Measurements from ENCODE around the gene SEPTIN5. TPM values are rescaled to one million over a fixed set of nuclear protein-coding genes. Genes with fewer than 3 reads are reported as not detected.
A peak's percentile ranks its signal among the peaks of the same experiment; 100 is the strongest.
"Not testable (repeated sequence)": the region's sequence is repeated elsewhere in the genome, so short reads cannot be mapped to it uniquely, and the experiment has no call there.

SEPTIN5 gene
- total RNA-seq, 2 donors from 2014 or later = 2.8 to 54.7 TPM

DNA sequence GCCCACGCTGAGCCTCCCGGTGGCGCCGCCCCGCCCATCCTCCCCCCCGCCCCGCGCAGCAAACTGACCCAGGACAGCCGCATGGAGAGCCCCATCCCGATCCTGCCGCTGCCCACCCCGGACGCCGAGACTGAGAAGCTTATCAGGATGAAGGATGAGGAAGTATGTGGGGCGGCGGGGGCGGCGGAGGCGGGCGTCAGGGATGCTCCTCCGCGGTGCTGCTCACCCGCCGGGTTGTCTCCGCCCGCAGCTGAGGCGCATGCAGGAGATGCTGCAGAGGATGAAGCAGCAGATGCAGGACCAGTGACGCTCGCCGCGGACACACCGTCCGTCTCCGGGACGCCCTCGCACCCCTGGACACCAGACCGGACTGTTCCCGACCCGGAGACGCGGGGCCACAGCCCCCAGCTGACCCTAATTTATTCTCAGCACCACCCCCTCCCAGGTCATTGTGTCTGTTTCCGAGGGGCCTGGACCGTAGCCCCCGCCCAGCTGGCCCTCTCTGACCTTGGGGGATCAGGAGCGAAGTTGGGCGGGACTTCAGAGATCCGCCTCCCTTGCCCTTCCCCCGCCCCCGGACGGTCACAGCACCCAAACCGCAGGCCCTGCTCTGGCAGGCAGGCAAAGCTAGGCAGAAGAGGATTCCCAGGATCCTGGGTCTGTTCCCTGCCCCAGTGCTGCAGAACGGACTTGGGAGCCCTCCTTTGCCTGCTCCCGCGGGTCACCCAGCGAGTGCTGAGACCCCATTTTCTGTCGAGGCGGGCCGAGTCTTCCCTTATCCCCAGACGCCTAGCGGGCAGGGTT, 8.1 kb downstream of the SEPTIN5 start:
- ATAC-seq (no peak), DNase-seq (no peak)
- Mint-ChIP-seq H3K27me3 (peaks cover 47% of the 10 kb centered on the region), H3K4me3 (no peak overlapping the region), H3K4me1 (peaks cover 7% of the 10 kb centered on the region), H3K27ac (no peak overlapping the region), H3K36me3 (ENCODE audit: low read depth) (peaks cover 8% of the 10 kb centered on the region)
- H3K9me3 ChIP-seq (ENCODE audit: control insufficient read depth, low read length, poor library complexity, severe bottlenecking) = no peaks in the 10 kb centered on the region

DNA sequence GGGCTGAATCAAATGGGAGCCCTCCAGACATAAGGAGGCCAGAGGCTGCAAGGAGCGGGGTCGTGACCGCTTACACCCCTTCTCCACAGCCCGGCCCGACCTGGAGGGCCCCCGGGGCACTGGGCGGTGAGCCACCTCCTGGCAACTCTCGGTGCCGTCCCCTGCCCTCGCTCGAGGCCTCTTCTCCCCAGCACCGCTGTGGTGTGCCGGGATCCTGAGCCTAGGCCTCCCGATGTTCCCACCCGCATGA, 8.6 kb downstream of the SEPTIN5 start:
- no peak overlapping the region for H3K27ac Mint-ChIP-seq
- H3K4me1 Mint-ChIP-seq = peaks cover 4% of the 10 kb centered on the region
- ATAC-seq (no peak), DNase-seq (no peak)
- peaks cover 51% of the 10 kb centered on the region for H3K27me3 Mint-ChIP-seq
- H3K36me3 Mint-ChIP-seq (ENCODE audit: low read depth) = peaks cover 8% of the 10 kb centered on the region
- peak overlapping the region; percentile 79 for H3K4me3 Mint-ChIP-seq
- H3K9me3 ChIP-seq (ENCODE audit: control insufficient read depth, low read length, poor library complexity, severe bottlenecking) = no peaks in the 10 kb centered on the region

DNA sequence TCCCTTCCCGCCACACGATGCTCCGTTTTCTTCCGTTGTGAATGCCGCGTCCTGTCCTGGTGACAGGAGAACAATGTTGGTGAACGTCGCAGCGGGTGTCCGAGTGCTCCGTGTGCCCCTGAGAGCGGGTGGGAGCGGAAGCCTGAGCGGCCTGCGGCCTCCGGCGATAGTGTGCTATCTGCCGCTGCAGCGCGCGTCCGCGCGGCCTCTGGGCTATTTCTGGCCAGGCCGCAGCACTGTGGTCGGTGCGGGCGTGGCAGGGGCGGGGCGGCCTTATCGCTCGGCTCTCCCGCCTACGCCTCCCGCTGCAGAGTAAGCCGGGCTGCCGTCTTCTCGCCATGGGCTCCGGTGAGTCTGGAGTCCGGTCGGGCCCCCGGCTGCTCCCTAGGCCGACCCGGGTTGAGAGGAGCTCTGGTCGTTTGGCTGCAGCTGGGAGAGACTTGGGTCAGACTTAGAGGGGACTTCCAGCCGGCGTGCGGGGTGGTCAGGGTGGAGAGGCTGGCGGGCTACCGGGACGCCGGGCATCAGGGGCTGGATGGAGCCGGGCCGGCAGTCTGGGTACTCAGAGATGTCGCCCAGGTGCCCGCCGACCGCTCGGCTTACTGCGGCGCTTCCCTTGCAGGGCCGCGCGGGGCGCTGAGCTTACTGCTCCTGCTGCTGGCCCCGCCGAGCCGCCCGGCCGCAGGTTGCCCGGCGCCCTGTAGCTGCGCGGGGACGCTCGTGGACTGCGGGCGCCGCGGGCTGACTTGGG, 9.1 kb downstream of the SEPTIN5 start, which contains the start of gene GP1BB:
TSS of gene GP1BB (plus strand) at position 308 of the 751 bp plus-strand sequence. CDS start at position 339, 31 bp downstream.
- Mint-ChIP-seq H3K27ac (no peak within 1 kb of the TSS), H3K27me3 (peaks cover 52% of the 10 kb centered on the region), H3K4me3 (peak within 1 kb of the TSS; percentile 79), H3K36me3 (ENCODE audit: low read depth) (peaks cover 8% of the 10 kb centered on the region), H3K4me1 (peaks cover 4% of the 10 kb centered on the region)
- ATAC-seq (peak; percentile 62), DNase-seq (no peak)
- H3K9me3 ChIP-seq (ENCODE audit: control insufficient read depth, low read length, poor library complexity, severe bottlenecking) = no peaks in the 10 kb centered on the region

DNA sequence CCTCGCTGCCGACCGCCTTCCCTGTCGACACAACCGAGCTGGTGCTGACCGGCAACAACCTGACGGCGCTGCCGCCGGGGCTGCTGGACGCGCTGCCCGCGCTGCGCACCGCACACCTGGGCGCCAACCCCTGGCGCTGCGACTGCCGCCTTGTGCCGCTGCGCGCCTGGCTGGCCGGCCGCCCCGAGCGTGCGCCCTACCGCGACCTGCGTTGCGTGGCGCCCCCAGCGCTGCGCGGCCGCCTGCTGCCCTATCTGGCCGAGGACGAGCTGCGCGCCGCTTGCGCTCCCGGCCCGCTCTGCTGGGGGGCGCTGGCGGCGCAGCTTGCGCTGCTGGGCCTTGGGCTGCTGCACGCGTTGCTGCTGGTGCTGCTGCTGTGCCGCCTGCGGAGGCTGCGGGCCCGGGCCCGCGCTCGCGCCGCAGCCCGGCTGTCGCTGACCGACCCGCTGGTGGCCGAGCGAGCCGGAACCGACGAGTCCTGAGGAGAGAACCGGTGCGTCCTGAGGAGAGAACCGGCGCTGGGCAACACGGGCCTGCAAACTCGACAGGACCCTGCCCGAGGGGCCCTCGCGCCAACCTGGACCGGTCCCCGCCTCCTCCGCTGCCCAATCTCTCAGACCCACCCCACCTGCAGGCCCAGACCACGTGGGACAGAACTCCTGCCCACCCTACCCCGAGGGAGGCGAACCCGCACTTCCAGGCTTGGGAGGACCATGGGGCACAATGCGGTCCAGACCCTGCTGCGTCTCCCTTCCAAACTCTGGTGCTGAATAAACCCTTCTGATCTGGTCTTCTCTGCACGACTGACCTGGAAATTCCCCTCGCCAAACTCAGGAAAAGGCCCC, 9.9 kb downstream of the SEPTIN5 start:
- H3K9me3 ChIP-seq (ENCODE audit: control insufficient read depth, low read length, poor library complexity, severe bottlenecking) = no peaks in the 10 kb centered on the region
- peak overlapping the region; percentile 73 for H3K4me3 Mint-ChIP-seq
- H3K27ac Mint-ChIP-seq = no peak overlapping the region
- ATAC-seq (peak; percentile 74), DNase-seq (no peak)
- peaks cover 4% of the 10 kb centered on the region for H3K4me1 Mint-ChIP-seq
- H3K27me3 Mint-ChIP-seq = peaks cover 51% of the 10 kb centered on the region
- peaks cover 8% of the 10 kb centered on the region for H3K36me3 Mint-ChIP-seq (ENCODE audit: low read depth)

DNA sequence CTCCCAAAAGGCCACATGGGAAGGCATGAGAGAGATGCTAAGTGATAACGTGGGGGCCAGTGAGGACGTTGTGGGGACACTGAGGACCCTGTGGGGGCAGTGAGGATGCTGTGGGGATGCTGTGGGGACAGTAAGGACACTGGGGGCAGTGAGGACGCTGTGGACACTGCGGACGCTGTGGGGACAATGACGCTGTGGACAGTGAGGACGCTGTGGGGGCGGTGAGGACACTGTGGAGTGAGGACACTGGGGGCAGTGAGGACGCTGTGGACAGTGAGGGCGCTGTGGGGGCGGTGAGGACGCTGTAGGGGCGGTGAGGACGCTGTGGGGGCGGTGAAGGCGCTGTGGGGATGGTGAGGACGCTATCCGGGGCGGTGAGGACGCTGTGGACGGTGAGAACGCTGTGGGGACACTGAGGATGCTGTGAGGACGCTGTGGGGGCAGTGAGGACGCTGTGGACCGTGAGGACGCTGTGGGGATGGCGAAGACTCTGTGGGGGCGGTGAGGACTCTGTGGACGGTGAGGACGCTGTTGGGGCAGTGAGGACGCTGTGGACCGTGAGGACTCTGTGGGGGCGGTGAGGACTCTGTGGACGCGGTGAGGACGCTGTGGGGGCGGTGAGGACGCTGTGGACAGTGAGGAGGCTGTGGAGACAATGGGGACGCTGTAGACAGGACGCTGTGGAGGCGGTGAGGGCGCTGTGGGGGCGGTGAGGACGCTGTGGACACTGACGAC, 10.8 kb downstream of the SEPTIN5 start:
- Mint-ChIP-seq H3K4me3 (peak overlapping the region; percentile 73), H3K36me3 (ENCODE audit: low read depth) (peaks cover 8% of the 10 kb centered on the region), H3K27me3 (peaks cover 42% of the 10 kb centered on the region), H3K27ac (no peak overlapping the region), H3K4me1 (peaks cover 2% of the 10 kb centered on the region)
- no peak for DNase-seq
- H3K9me3 ChIP-seq (ENCODE audit: control insufficient read depth, low read length, poor library complexity, severe bottlenecking) = no peaks in the 10 kb centered on the region
- no peak for ATAC-seq

DNA sequence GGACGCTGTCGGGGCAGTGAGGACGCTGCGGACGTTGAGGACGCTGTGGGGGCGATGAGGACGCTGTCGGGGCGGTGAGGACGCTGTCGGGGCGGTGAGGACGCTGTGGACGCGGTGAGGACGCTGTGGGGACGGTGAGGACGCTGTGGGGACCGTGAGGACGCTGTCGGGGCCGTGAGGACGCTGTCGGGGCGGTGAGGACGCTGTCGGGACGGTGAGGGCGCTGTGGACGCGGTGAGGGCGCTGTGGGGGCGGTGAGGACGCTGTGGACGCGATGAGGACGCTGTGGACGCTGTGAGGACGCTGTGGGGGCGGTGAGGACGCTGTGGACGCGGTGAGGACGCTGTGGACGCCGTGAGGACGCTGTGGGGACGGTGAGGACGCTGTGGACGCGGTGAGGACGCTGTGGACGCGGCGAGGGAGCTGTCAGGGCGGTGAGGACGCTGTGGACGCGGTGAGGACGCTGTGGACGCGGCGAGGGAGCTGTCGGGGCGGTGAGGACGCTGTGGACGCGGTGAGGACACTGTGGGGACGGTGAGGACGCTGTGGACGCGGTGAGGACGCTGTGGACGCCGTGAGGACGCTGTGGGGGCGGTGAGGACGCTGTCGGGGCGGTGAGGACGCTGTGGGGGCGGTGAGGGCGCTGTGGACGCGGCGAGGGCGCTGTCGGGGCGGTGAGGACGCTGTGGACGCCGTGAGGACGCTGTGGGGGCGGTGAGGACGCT, 11.9 kb downstream of the SEPTIN5 start:
- peak overlapping the region; percentile 59 for H3K4me3 Mint-ChIP-seq
- peaks cover 31% of the 10 kb centered on the region for H3K27me3 Mint-ChIP-seq
- H3K36me3 Mint-ChIP-seq (ENCODE audit: low read depth); H3K4me1 Mint-ChIP-seq; H3K9me3 ChIP-seq (ENCODE audit: control insufficient read depth, low read length, poor library complexity, severe bottlenecking); DNase-seq; ATAC-seq: not testable (repeated sequence)
- H3K27ac Mint-ChIP-seq = peak overlapping the region; percentile 21

DNA sequence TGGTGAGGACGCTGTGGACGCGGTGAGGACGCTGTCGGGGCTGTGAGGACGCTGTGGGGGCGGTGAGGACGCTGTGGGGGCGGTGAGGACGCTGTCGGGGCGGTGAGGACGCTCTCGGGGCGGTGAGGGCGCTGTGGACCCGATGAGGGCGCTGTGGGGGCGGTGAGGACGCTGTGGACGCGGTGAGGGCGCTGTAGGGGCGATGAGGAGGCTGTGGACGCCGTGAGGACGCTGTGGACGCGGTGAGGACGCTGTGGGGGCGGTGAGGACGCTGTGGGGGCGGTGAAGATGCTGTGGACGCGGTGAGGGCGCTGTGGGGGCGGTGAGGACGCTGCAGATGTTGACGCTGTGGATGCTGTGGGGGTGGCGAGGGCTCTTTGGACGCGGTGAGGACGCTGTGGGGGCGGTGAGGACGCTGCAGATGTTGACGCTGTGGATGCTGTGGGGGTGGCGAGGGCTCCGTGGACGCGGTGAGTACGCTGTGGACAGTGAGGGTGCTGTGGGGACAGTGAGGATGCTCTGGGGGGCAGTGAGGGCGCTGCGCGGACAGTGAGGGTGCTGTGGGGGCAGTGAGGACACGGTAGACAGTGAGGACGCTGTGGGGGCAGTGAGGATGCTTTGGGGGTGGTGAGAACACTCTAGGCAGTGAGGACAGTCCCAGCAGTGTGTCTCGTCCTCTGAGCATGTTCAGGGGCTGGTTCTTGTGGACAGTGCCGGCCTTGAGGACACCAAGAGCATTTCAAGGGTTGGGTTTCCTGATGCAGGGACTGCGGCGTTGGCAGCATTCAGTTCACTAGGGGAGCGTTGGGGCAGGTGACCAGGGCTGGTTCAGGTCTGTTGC, 13.2 kb downstream of the SEPTIN5 start:
- no peaks in the 10 kb centered on the region for H3K9me3 ChIP-seq (ENCODE audit: control insufficient read depth, low read length, poor library complexity, severe bottlenecking)
- H3K27ac Mint-ChIP-seq = no peak overlapping the region
- ATAC-seq (no peak), DNase-seq (no peak)
- H3K4me3 Mint-ChIP-seq = peak overlapping the region; percentile 75
- peaks cover 26% of the 10 kb centered on the region for H3K27me3 Mint-ChIP-seq
- H3K4me1 Mint-ChIP-seq = peaks cover 4% of the 10 kb centered on the region
- H3K36me3 Mint-ChIP-seq (ENCODE audit: low read depth) = peaks cover 4% of the 10 kb centered on the region

DNA sequence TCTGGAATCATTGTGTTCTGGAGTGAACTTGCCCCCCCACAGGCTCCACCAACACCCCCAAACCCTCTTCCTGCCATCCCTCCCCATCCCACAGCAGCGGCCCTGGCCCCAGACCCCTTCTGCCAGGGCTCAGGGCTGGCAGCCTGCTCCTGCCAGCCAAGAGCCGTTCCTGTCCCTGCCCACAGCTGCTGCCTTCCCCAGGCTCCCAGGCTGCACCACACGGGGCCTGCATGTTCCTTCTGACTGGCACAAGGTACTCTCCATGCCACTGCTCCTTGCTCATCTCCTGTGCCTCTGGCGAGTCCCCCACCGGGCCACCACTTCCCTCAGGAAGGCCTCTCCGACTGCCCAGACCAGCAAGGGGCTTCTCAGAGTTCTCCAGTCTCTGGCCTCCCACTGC, 14.0 kb downstream of the SEPTIN5 start:
- no peak overlapping the region for H3K27ac Mint-ChIP-seq
- no peak for DNase-seq
- H3K9me3 ChIP-seq (ENCODE audit: control insufficient read depth, low read length, poor library complexity, severe bottlenecking) = no peaks in the 10 kb centered on the region
- H3K4me3 Mint-ChIP-seq = no peak overlapping the region
- H3K36me3 Mint-ChIP-seq (ENCODE audit: low read depth) = peaks cover 4% of the 10 kb centered on the region
- H3K4me1 Mint-ChIP-seq = peaks cover 4% of the 10 kb centered on the region
- no peak for ATAC-seq
- H3K27me3 Mint-ChIP-seq = peaks cover 19% of the 10 kb centered on the region

DNA sequence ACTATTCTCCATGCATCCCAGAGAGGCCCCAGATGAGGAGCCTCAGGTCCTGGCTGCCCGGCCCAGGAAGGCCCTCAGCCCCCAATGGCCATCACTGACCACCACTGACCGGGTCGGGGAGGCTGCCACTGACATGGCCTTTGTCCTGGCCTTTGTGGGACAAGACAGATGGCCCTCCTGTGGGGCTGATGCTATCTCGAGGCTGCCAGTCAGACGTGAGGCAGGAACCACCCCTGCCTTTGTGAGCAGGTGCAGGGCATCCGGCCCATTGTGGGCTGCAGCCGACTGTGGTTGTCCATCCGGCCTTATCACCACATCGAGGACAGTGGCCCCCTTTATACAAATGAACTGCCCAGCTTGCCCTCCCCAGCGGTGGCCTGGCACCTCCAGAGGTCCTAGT, 14.5 kb downstream of the SEPTIN5 start:
- no peaks in the 10 kb centered on the region for H3K9me3 ChIP-seq (ENCODE audit: control insufficient read depth, low read length, poor library complexity, severe bottlenecking)
- ATAC-seq (no peak), DNase-seq (no peak)
- Mint-ChIP-seq H3K36me3 (ENCODE audit: low read depth) (peaks cover 4% of the 10 kb centered on the region), H3K27me3 (peaks cover 16% of the 10 kb centered on the region), H3K4me1 (peaks cover 4% of the 10 kb centered on the region), H3K27ac (no peak overlapping the region), H3K4me3 (no peak overlapping the region)

DNA sequence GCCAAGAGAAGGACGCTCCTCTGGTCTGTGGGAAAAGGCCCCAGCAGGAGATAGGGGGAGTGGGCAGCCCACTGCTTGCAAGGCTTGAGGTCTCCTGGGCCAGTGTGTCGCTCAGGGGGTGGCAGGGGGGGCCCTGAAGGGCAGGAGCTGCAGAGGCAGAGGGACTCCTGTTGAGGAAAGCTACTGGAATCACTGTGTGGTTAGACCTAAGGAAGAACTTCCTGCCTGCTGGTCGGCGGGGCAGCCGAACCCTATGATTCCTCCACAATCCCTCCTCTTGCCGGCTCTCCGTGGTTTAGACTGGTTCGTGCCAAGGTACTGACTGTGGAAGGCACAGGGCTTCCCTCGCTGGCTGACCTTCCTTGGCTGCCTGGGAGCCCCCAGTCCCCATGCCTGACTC, 15.2 kb downstream of the SEPTIN5 start:
- H3K4me1 Mint-ChIP-seq = peaks cover 4% of the 10 kb centered on the region
- no peak overlapping the region for H3K27ac Mint-ChIP-seq
- H3K36me3 Mint-ChIP-seq (ENCODE audit: low read depth) = peaks cover 4% of the 10 kb centered on the region
- peaks cover 16% of the 10 kb centered on the region for H3K27me3 Mint-ChIP-seq
- ATAC-seq (no peak), DNase-seq (no peak)
- H3K9me3 ChIP-seq (ENCODE audit: control insufficient read depth, low read length, poor library complexity, severe bottlenecking) = no peaks in the 10 kb centered on the region
- no peak overlapping the region for H3K4me3 Mint-ChIP-seq

DNA sequence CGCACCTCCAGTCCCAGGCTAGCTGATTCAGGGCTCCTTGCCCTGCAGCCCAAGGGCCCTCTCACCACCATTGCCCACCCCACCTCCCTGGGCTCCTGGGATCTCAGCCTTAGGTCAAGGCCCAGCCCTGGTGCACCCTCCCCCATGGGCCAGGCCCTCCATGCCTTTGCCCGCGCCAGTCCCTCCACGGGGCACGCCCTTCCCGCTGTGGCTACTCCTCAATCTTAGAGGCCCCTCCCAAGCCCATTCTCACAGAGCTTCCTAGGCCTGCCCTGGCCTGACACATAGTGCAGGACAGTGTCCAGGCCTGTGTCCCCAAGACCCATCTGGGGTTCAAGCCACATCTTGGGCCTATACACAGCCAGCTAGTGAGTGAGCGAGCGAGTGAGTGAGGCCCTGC, 15.9 kb downstream of the SEPTIN5 start:
- H3K27ac Mint-ChIP-seq = peak overlapping the region; percentile 16
- H3K9me3 ChIP-seq (ENCODE audit: control insufficient read depth, low read length, poor library complexity, severe bottlenecking) = no peaks in the 10 kb centered on the region
- H3K4me3 Mint-ChIP-seq = no peak overlapping the region
- H3K27me3 Mint-ChIP-seq = peaks cover 9% of the 10 kb centered on the region
- no peak for DNase-seq
- peak; percentile 14 for ATAC-seq
- H3K4me1 Mint-ChIP-seq = peaks cover 2% of the 10 kb centered on the region
- peaks cover 3% of the 10 kb centered on the region for H3K36me3 Mint-ChIP-seq (ENCODE audit: low read depth)

Data from T-helper 17 cell (primary cell).